Activated CD4-positive, alpha-beta T cell treated with anti-CD3 and anti-CD28 coated beads, Interleukin-2, amount 10 ng/mL, durations not matched to agents 7 days and 5 days (primary cell): Measurements from ENCODE around the gene CASZ1. TPM values are rescaled to one million over a fixed set of nuclear protein-coding genes. Genes with fewer than 3 reads are reported as not detected.

ENCODE experiments used
- CTCF ChIA-PET: fragments of 350-600 bp; sonication (Branson Sonifier 250); formaldehyde crosslinking; loops from one replicate; lab custom pipeline; 2021; ENCODE audit warnings: antibody characterized with exemption; lab: Charles Lee
- POLR2A ChIA-PET: fragments of 350-600 bp; sonication (Branson Sonifier 250); formaldehyde crosslinking; loops from one replicate; lab custom pipeline; 2021; ENCODE audit warnings: antibody characterized with exemption; lab: Charles Lee
- DNase-seq: peaks from one replicate; pipeline ENCODE4 v3.0.0-alpha.2; 2020
- H3K27ac Mint-ChIP-seq: one replicate; pipeline ENCODE4 v1.8.0; 2021; ENCODE audit warnings: mild to moderate bottlenecking, moderate library complexity, mixed read lengths
- H3K27me3 Mint-ChIP-seq: one replicate; pipeline ENCODE4 v1.8.0; 2021; ENCODE audit warnings: mixed read lengths
- H3K36me3 Mint-ChIP-seq: one replicate; pipeline ENCODE4 v1.8.0; 2021; ENCODE audit warnings: low read depth, mixed read lengths
- H3K4me1 Mint-ChIP-seq: one replicate; pipeline ENCODE4 v1.8.0; 2021; ENCODE audit warnings: mixed read lengths
- H3K4me3 Mint-ChIP-seq: one replicate; pipeline ENCODE4 v1.8.0; 2021; ENCODE audit warnings: mild to moderate bottlenecking, moderate library complexity, mixed read lengths
- H3K9me3 Mint-ChIP-seq: one replicate; pipeline ENCODE4 v1.8.0; 2021; ENCODE audit warnings: mixed read lengths
- total RNA-seq, 2 experiments: library from RNA; stranded (reverse); gene quantifications; one replicate each; pipeline ENCODE4 v1.2.3, GENCODE V29; 2021

CASZ1 gene
- total RNA-seq, 2 experiments from 2014 or later = 7.6 to 9.8 TPM

DNA sequence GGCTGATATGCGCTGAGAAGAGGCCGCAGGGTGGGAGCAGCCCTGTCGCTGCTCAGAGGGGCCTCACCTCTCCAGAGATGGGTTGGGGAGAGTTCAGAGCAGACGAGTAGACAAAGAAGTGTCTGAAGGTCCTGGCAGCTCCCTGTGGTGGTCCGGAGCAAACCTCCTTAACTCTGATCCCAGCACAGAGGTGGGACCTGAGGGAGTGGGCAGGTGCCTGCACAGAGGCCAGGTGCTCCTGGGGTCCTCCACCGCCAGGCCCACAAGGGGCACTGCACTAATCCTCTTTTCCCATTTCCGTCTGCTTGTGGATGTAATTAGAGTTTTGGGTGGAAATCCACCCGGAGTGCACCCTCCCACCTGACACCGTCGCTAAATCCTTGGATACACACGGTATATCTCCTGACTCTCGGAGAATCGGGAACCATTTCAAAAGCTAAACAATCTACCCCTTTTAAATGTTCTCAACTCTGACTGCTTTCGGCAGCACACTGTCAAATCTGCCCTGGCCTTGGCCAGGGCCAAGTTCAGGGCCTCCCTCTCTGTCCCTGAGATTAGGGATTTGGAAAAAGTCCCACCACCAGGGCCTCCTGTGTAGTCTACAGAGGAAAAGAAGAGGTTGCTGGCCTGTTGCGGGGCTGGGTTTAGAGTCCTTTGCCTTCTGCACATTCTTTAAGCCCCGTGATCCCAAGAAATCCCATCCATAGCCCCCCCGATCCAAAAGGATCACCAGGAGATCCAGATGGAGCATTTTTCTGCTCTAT, 22.4 kb downstream of the CASZ1 start:
- no peaks in the 10 kb centered on the region for H3K36me3 Mint-ChIP-seq
- ChIA-PET POLR2A (no interaction called here), CTCF (no interaction called here)
- no peaks in the 10 kb centered on the region for H3K27me3 Mint-ChIP-seq
- no peak overlapping the region for H3K4me3 Mint-ChIP-seq
- H3K9me3 Mint-ChIP-seq = no peaks in the 10 kb centered on the region
- H3K4me1 Mint-ChIP-seq = no peaks in the 10 kb centered on the region
- no peak overlapping the region for H3K27ac Mint-ChIP-seq
- DNase-seq = no peak

DNA sequence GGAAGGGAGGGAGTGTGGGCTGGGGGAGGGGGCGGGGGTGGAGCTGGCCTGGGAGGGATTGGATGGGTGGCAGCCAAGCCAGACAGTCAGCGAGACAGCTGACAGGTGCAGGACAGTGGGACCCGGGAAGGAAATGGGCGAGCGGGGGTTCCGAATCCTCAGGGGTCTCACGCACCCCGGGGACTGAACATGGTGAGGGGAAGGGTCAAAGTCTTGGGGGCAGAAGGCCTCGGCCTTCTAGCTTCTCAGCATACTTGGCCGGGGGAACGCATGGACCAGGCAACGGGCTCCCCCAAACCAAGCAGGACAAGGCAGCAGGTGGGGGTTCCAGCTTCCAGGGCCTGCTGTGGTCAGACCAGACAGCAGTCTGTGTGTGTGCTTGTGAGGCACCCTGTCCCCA, 23.1 kb downstream of the CASZ1 start:
- Mint-ChIP-seq H3K4me3 (no peak overlapping the region), H3K9me3 (no peaks in the 10 kb centered on the region), H3K27me3 (no peaks in the 10 kb centered on the region), H3K4me1 (no peaks in the 10 kb centered on the region), H3K27ac (no peak overlapping the region), H3K36me3 (no peaks in the 10 kb centered on the region)
- DNase-seq = no peak
- ChIA-PET POLR2A (no interaction called here), CTCF (no interaction called here)

DNA sequence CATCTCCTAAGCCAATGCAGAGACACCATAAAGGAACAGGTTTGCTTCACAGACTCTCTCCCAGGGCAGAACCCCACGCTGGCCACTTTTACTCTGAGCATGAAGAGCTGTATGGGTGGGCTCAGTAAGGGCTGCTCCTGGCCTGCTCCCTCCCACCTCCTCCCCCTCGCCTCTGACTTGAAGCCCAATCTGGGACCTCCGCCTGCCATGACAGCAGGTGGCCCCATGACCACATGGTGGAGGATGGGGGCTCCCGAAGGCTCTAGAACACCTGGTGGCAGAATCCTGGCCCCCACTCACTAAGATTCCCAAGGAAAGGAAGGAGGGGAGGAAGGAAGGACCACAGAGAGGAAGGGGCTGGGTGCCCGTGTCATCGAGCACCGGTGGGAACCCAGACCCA, 23.7 kb downstream of the CASZ1 start:
- no peak overlapping the region for H3K27ac Mint-ChIP-seq

DNA sequence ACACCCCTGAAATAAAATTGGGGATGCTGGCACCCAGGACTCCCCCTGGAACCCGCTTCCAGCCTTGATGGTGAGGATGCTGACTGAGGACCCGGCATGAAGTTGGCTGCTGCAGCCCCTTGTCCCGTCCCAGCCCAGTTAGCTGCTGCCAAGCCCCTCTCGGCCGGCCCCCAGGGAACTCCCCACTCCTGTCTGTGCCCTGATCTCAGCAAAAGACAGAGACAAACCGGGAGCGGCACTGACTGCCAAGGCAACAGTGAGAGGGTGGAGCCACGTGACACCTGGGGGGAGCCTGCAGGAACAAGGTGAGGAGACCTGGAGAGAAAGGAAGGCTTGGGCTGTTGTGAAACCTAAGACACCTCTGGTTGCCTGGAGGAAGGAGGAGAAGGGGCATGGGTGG, 24.7 kb downstream of the CASZ1 start:
- Mint-ChIP-seq H3K9me3 (no peaks in the 10 kb centered on the region), H3K27me3 (no peaks in the 10 kb centered on the region), H3K4me3 (no peak overlapping the region), H3K4me1 (no peaks in the 10 kb centered on the region), H3K27ac (no peak overlapping the region), H3K36me3 (no peaks in the 10 kb centered on the region)
- DNase-seq = no peak
- ChIA-PET POLR2A (no interaction called here), CTCF (no interaction called here)

More for the DNA sequence above, 23.7 kb downstream of the CASZ1 start:
- CTCF ChIA-PET = no interaction called here
- no peaks in the 10 kb centered on the region for H3K9me3 Mint-ChIP-seq
- no peaks in the 10 kb centered on the region for H3K4me1 Mint-ChIP-seq
- no peaks in the 10 kb centered on the region for H3K27me3 Mint-ChIP-seq
- H3K36me3 Mint-ChIP-seq = no peaks in the 10 kb centered on the region
- POLR2A ChIA-PET = no interaction called here
- H3K4me3 Mint-ChIP-seq = no peak overlapping the region
- DNase-seq = no peak

DNA sequence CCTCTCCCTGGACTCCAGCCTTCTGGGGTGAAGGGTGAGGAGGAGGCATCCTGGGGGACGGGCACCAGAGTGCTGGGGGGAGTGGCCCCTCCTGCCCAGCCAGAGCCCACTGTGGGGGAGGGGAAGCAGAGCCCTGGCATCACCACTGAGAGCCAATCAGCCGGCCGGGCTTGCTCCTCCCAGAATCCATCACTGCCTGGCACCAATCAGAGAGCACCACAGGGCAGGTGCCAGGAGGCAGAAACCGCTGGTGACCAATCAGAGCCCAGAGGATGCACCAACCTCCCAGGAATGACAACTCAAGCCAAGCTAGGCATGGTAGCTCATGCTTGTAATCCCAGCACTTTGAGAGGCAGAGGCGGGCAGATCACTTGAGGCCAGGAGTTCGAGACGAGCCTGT, 27.9 kb downstream of the CASZ1 start:
- Mint-ChIP-seq H3K4me1 (no peaks in the 10 kb centered on the region), H3K9me3 (no peaks in the 10 kb centered on the region), H3K27ac (no peak overlapping the region), H3K4me3 (no peak overlapping the region), H3K27me3 (no peaks in the 10 kb centered on the region), H3K36me3 (no peaks in the 10 kb centered on the region)
- CTCF ChIA-PET = no interaction called here
- no peak for DNase-seq
- POLR2A ChIA-PET = no interaction called here

DNA sequence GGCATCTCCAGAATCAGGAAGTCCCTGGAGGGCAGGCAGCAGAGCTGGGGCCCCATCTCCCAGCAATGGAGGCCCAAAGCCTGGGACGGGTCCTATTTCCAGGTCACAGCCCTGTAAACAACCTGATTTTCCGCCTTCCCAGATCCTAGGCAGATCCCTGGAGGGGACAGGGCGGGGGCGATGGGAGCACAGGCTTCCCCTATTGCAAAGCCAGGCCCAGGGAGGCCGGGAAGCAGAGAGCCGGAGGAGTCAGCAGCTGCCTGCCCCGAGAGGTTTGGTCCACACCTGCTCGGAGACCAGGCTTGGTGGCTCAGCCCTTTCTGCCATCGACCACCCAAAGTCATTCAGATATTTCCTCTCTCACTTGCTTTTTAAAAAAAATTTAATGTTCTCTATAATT, 29.2 kb downstream of the CASZ1 start:
- Mint-ChIP-seq H3K4me3 (no peak overlapping the region), H3K9me3 (no peaks in the 10 kb centered on the region), H3K27me3 (no peaks in the 10 kb centered on the region), H3K27ac (no peak overlapping the region), H3K36me3 (no peaks in the 10 kb centered on the region), H3K4me1 (no peaks in the 10 kb centered on the region)
- CTCF ChIA-PET = no interaction called here
- POLR2A ChIA-PET = no interaction called here
- no peak for DNase-seq

DNA sequence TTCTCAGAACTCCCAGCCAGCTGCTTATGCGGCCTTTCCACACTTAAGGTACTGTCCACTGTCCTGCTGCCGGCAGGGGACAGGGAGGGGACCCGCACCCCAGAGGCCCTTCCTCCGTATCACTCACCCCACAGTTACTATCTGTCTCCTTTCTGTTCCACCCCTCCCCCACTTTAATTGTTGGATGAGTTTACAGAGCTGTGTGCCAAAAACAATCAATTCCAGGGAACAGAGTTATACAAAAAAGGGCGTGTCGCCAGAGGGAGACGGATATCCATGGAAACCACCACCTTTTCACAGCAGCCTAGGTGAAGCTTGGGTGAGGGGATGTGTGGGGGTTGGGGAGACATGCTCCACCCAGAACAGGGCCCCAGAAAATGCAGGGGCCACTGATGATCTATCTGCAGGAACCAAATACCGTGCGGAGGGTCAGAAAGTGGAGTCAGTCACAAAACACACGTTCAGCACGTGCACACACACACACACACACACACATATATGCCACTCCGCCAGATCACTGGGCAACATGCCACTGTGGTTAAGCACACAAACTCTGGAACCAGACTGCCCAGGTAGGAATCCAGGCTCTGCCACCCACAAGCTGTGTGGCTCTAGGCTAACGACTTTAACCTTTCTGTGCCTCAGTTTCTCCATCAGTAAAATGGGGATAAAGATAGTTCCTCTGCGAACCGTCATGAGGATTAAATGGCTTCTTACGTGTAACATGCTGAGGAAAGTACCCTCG, 30.5 kb downstream of the CASZ1 start:
- no peaks in the 10 kb centered on the region for H3K9me3 Mint-ChIP-seq
- H3K4me1 Mint-ChIP-seq = no peaks in the 10 kb centered on the region
- no peaks in the 10 kb centered on the region for H3K27me3 Mint-ChIP-seq
- CTCF ChIA-PET = no interaction called here
- no peaks in the 10 kb centered on the region for H3K36me3 Mint-ChIP-seq
- no peak for DNase-seq
- no peak overlapping the region for H3K27ac Mint-ChIP-seq
- POLR2A ChIA-PET = no interaction called here
- H3K4me3 Mint-ChIP-seq = no peak overlapping the region

DNA sequence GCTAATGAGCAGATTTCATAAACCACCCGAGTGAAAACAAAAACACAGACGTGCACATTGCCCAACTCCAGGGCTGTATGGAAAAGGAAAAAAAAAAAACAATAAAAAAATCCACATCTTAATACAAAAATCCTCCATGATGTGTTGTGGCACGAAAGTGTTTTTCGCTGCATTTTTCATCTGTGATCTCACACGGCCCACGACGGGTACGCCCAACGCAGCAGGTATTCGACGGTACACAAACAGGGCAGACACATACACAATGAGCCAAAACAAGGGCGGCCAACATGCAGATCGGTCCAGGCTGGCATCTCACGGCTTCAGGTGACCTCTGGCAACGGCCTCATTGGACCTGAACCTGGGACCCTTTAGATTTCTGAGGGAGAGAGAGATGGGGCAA, 31.1 kb downstream of the CASZ1 start:
- CTCF ChIA-PET = no interaction called here
- no peak for DNase-seq
- POLR2A ChIA-PET = no interaction called here
- H3K27me3 Mint-ChIP-seq = no peaks in the 10 kb centered on the region
- no peaks in the 10 kb centered on the region for H3K36me3 Mint-ChIP-seq
- H3K27ac Mint-ChIP-seq = no peak overlapping the region
- H3K4me1 Mint-ChIP-seq = no peaks in the 10 kb centered on the region
- H3K9me3 Mint-ChIP-seq = no peaks in the 10 kb centered on the region
- H3K4me3 Mint-ChIP-seq = no peak overlapping the region

DNA sequence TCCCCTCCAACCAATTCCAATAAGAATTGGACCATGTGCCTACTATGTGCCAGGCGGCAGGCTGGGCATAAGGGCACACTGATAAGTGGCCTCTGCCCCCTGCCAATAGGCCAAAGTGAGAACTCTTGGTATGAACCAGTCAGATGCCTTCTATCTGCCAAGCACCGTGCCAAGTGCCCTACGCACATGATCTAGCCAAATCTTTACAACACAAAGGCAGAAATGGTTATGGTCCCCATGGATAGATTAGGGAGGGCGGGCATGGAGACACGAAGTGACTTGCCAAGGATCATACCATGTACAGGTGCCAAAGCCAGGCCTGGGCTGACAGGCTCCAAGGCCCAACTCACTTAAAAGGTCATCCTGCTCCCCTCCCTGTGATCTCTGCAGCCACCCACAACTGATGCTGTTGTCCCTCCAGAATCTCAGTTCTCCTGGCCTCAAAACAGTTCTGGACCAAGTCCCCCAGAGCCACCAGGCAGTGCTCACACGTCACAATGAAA, 32.1 kb downstream of the CASZ1 start:
- H3K27ac Mint-ChIP-seq = no peak overlapping the region
- no peak overlapping the region for H3K4me3 Mint-ChIP-seq
- POLR2A ChIA-PET = no interaction called here
- no peaks in the 10 kb centered on the region for H3K27me3 Mint-ChIP-seq
- H3K4me1 Mint-ChIP-seq = no peaks in the 10 kb centered on the region
- no peaks in the 10 kb centered on the region for H3K36me3 Mint-ChIP-seq
- no peak for DNase-seq
- CTCF ChIA-PET = interaction anchor here (0.6 kb wide), 2 partner anchors 60 to 318 kb away, joined by 3 read pairs; no protein-coding TSS in a partner anchor
- no peaks in the 10 kb centered on the region for H3K9me3 Mint-ChIP-seq

DNA sequence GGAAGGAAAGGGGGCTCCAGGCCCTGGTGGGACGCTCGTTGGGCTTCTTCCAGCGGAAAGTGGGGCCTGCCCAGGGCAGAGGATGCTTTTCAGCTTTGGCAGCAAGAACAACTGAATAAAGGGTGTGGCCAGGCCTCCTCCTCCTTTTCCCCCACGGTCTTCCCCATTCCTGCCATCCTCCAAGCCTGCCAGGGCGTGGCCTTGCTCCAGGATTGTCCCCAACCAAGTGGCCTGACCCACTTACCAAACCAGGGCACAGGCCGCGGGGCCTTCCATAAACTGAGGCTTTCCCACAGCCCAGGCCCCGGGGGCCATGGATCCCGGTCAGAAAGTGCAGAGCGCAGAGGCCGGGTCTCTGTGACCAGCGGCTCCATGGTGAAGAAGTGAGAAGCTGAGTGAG, 33.6 kb downstream of the CASZ1 start:
- H3K4me3 Mint-ChIP-seq = no peak overlapping the region
- no peaks in the 10 kb centered on the region for H3K27me3 Mint-ChIP-seq
- CTCF ChIA-PET = no interaction called here
- no peaks in the 10 kb centered on the region for H3K4me1 Mint-ChIP-seq
- H3K9me3 Mint-ChIP-seq = no peaks in the 10 kb centered on the region
- DNase-seq = no peak
- POLR2A ChIA-PET = no interaction called here
- no peak overlapping the region for H3K27ac Mint-ChIP-seq
- H3K36me3 Mint-ChIP-seq = no peaks in the 10 kb centered on the region

DNA sequence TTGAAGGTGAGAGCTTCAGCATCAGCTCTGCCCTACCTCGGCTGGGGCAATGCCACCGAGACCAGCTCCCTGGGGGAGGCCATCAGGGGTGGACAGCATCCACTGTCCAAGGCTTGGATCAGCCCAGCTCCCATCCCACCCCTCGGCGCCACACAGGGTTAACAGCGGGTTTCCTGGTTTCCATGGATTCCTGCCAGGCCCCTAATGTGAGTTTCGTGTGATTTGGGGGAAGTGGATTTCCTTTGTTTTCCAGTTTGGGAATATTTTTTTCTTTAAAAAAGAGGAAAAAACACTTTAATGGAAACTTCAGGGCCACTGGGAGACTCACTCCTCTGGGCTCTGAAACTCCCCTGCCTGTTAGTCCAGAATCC, 34.3 kb downstream of the CASZ1 start:
- no peaks in the 10 kb centered on the region for H3K27me3 Mint-ChIP-seq
- ChIA-PET CTCF (no interaction called here), POLR2A (no interaction called here)
- H3K27ac Mint-ChIP-seq = no peak overlapping the region
- H3K4me1 Mint-ChIP-seq = no peaks in the 10 kb centered on the region
- H3K36me3 Mint-ChIP-seq = no peaks in the 10 kb centered on the region
- DNase-seq = no peak
- no peak overlapping the region for H3K4me3 Mint-ChIP-seq
- no peaks in the 10 kb centered on the region for H3K9me3 Mint-ChIP-seq

DNA sequence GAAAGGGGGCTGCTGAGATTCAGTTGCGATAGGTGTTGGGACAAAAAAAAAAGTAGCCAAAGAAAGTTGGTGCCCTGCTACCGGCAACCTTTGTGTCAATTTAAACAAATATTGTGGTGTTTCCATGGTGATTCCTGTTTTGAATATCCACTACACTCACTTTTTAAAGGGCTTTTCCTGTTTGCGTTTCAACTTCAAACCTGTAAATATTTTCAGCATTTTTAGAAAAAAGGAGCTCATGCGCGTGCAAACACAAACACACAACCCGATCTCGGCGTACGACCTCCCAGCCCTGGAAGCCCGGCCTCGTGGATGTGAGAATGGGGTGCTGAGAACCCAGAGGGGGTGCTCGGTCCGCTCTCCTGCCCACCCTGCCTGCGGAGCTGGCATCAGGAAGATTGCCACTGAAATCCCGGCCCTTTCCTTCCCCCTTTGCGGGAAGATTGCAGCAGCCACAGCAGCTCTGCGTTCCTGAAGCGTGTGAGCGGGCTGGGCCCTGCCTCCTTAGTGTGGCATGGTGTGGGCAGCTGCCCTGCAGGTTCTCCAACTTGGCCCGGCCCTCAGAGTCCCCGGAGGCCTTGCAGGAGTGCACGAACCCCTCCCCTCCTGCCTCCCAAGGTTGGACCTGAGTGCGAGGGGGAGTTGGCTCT, 34.8 kb downstream of the CASZ1 start:
- Mint-ChIP-seq H3K27ac (no peak overlapping the region), H3K4me3 (no peak overlapping the region), H3K36me3 (no peaks in the 10 kb centered on the region), H3K9me3 (no peaks in the 10 kb centered on the region), H3K27me3 (no peaks in the 10 kb centered on the region), H3K4me1 (no peaks in the 10 kb centered on the region)
- no peak for DNase-seq
- ChIA-PET POLR2A (no interaction called here), CTCF (no interaction called here)
